Psoas muscle (tissue), 8 donors: ENCODE data around the gene KCNAB1. TPM values are rescaled to one million over a fixed set of nuclear protein-coding genes. Genes with fewer than 3 reads are reported as not detected.
"Not testable (repeated sequence)": the region's sequence is repeated elsewhere in the genome, so short reads cannot be mapped to it uniquely, and the experiment has no call there.

Experiments
- ATAC-seq, 4 donors: fragments of 200-7000 bp; cut with Tn5 transposase; one replicate each; pipeline ENCODE4 v1.9.1; 2020; ENCODE audit warnings: moderate library complexity in 3 of 4, mild to moderate bottlenecking in 2 of 4
- DNase-seq, 2 donors: peaks; one replicate each; pipeline ENCODE4 v3.0.0-alpha.2; 2020
- H3K27ac ChIP-seq: fragments of 200-600 bp; one replicate; pipeline ENCODE4 v1.8.0; 2022
- H3K27me3 ChIP-seq, 3 donors: fragments of 200-600 bp in 1 of 3; one replicate each; pipeline versions ENCODE4 v1.6.1 to v1.8.0; 2013 to 2022; ENCODE audit warnings: low read length in 2 of 3, mild to moderate bottlenecking in 2 of 3, moderate library complexity in 1 of 3; ENCODE audit not compliant: insufficient read depth in 3 of 3
- H3K36me3 ChIP-seq, 2 donors: fragments of 200-600 bp in 1 of 2; one replicate each; pipeline versions ENCODE4 v1.6.1 to v1.8.0; 2013 to 2022; ENCODE audit warnings: low read depth in 1 of 2, mild to moderate bottlenecking in 1 of 2, moderate library complexity in 1 of 2; ENCODE audit not compliant: insufficient read depth in 1 of 2
- H3K4me1 ChIP-seq: fragments of 200-600 bp; one replicate; pipeline ENCODE4 v1.8.0; 2022
- H3K4me3 ChIP-seq: fragments of 200-600 bp; one replicate; pipeline ENCODE4 v1.8.0; 2022; ENCODE audit warnings: mild to moderate bottlenecking
- H3K9me3 ChIP-seq: fragments of 200-600 bp; one replicate; pipeline ENCODE4 v1.8.0; 2022
- WGBS, 3 donors: extraction: QIAGEN DNeasy Blood & Tissue Kit; methylation state at CpG; one replicate each; pipeline versions ENCODE4 v1.1.6 to v1.1.7; 2013; 5-methylcytosine and 5-hydroxymethylcytosine counted together
- intact Hi-C, 2 donors: fragments of 100-400 bp; cut with DNase I; formaldehyde crosslinking; loops; one replicate each; pipeline versions ENCODE4 v1.11.0 to v1.14.2; 2022
- polyA plus RNA-seq, 3 donors: library from polyadenylated mRNA; stranded (reverse); fragments of 200-250 nt; gene quantifications; one replicate each; pipeline ENCODE4 v1.2.3, GENCODE V29; 2013
- total RNA-seq, 4 donors: library from RNA; stranded (reverse); fragmentation: NEBNext Ultra II Directional in 2 of 4; extraction: Animal tissue kit (Norgen Biotek cat#: 25700) in 2 of 4; gene quantifications; one replicate each; pipeline versions ENCODE4 v1.2.1 to v1.2.4, GENCODE V29; 2021 to 2023
- TF ChIP-seq, protein P1 (sequence below): fragments of 200-600 bp; IDR thresholded peaks from one replicate; pipeline ENCODE4 v1.8.0; 2022; ENCODE audit warnings: antibody characterized with exemption
- donor health status: healthy with polysubstance abuse.
- donor health status: DM: no; HTN: no; CAD: no; lungs with moderate emphysema.
- donor health status: Bipolar disorder and iron deficiency.
- donor health status: healthy.
- donor health status: DM: yes; HTN: yes; CAD: no.
- donor health status: DM: no; HTN: no; CAD: no.
- donor health status: DM: no; HTN: no; CAD: no.
- donor health status: DM: yes; HTN: yes; CAD: no.

The KCNAB1 gene
- total and polyA plus RNA-seq, 7 donors: 0.66 to 3.1 (median 0.91) TPM

DNA sequence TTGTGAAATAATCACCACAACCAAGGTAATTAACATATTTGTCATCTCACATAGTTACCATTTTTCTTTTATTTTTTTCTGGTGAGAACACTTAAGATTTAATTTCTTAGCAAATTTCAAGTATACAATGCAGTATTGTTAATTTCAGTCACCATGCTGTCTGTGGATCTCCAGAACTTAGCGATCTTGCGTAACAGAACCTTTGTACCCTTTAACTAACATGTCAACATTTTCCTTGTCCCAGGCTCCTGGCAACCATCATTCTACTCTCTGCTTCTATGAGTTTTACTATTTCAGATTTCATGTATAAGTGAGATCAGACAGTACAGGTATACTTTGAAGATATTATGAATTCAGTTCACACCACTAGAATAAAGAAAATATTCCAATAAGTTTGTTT, 154.4 kb downstream of the KCNAB1 start:
- no peaks in the 10 kb centered on the region for H3K27me3 ChIP-seq
- intact Hi-C loops: no loop called here
- H3K9me3 ChIP-seq: no peaks in the 10 kb centered on the region
- WGBS, 3 donors: 93 to 99% (median 94%) methylated on average over 2 of the region's 2 CpGs
- DNase-seq (no peak), ATAC-seq (no peak)
- no peak overlapping the region for H3K27ac ChIP-seq
- no peaks in the 10 kb centered on the region for H3K36me3 ChIP-seq
- H3K4me3 ChIP-seq: no peak overlapping the region
- H3K4me1 ChIP-seq: no peaks in the 10 kb centered on the region
- TF ChIP-seq, protein P1, sequence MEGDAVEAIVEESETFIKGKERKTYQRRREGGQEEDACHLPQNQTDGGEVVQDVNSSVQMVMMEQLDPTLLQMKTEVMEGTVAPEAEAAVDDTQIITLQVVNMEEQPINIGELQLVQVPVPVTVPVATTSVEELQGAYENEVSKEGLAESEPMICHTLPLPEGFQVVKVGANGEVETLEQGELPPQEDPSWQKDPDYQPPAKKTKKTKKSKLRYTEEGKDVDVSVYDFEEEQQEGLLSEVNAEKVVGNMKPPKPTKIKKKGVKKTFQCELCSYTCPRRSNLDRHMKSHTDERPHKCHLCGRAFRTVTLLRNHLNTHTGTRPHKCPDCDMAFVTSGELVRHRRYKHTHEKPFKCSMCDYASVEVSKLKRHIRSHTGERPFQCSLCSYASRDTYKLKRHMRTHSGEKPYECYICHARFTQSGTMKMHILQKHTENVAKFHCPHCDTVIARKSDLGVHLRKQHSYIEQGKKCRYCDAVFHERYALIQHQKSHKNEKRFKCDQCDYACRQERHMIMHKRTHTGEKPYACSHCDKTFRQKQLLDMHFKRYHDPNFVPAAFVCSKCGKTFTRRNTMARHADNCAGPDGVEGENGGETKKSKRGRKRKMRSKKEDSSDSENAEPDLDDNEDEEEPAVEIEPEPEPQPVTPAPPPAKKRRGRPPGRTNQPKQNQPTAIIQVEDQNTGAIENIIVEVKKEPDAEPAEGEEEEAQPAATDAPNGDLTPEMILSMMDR: no peak

DNA sequence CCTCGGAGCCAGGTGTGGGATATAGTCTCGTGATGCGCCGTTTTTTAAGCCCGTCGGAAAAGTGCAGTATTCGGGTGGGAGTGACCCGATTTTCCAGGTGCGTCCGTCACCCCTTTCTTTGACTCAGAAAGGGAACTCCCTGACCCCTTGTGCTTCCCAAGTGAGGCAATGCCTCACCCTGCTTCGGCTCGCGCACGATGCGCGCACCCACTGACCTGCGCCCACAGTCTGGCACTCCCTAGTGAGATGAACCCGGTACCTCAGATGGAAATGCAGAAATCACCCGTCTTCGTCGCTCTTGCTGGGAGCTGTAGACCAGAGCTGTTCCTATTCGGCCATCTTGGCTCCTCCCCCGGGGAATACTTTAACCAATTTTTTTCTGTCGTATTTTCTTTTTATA, 164.3 kb downstream of the KCNAB1 start:
- H3K36me3 ChIP-seq, intact Hi-C loops, H3K27me3 ChIP-seq, DNase-seq, H3K4me3 ChIP-seq, H3K9me3 ChIP-seq, H3K4me1 ChIP-seq, ATAC-seq, H3K27ac ChIP-seq: not testable (repeated sequence)
- 96 to 97% (median 96%) methylated on average over 24 of the region's 24 CpGs for WGBS, 3 donors

DNA sequence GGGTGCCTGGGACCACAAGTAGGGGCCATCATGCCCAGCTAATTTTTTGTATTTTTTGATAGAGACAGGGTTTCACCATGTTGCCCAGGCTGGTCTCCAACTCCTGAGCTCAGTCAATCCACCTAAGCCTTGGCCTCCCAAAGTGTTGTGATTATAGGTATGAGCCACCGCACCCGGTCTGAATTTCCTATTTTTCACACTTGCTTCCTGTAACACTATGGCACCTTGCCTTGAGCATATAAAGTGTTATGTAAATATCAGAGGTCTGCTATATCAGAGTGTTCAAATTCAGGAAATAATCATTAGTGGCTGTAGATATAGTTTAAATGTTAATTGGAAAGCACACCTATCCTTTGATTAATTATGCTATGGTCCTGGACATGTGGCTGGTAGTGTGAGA, 165.2 kb downstream of the KCNAB1 start:
- intact Hi-C loops: no loop called here
- H3K36me3 ChIP-seq: no peaks in the 10 kb centered on the region
- 77 to 85% (median 79%) methylated on average over 2 of the region's 2 CpGs for WGBS, 3 donors
- H3K27me3 ChIP-seq: peaks cover 0 to 17% (median 3%) of the 10 kb centered on the region in 3 donors
- no peaks in the 10 kb centered on the region for H3K9me3 ChIP-seq
- TF ChIP-seq, protein P1: no peak
- no peak for DNase-seq
- no peak for ATAC-seq
- H3K4me1 ChIP-seq: no peaks in the 10 kb centered on the region
- H3K4me3 ChIP-seq: no peak overlapping the region
- no peak overlapping the region for H3K27ac ChIP-seq

DNA sequence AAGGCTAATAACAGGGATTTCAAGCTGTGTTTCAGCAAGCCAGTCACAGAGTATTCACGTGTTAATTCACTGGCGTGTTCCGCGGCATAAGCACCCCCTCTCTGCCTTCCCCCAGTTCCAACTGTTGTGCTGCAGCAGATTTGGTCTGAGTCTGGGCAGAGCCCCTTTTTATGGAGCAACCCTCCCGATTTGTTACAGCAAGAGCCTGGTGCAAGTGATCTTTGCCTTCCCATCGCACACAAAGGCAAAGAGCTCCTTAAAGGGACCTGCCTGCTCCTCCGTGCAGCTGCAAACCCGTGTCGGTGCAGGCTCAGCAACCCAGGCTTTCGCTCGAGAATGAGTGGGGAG, 170.5 kb downstream of the KCNAB1 start:
- H3K9me3 ChIP-seq: no peaks in the 10 kb centered on the region
- peak overlapping the region; percentile 37 for H3K4me3 ChIP-seq
- H3K4me1 ChIP-seq: peaks cover 5% of the 10 kb centered on the region
- H3K27me3 ChIP-seq: peaks cover 3 to 41% (median 7%) of the 10 kb centered on the region in 3 donors
- TF ChIP-seq, protein P1: no peak
- whole genome bisulfite sequencing, 3 donors: 4 to 12% (median 7%) methylated on average over 11 of the region's 11 CpGs
- no peak for ATAC-seq
- no peaks in the 10 kb centered on the region for H3K36me3 ChIP-seq
- H3K27ac ChIP-seq: no peak overlapping the region
- no peak for DNase-seq
- intact Hi-C loops: no loop called here

DNA sequence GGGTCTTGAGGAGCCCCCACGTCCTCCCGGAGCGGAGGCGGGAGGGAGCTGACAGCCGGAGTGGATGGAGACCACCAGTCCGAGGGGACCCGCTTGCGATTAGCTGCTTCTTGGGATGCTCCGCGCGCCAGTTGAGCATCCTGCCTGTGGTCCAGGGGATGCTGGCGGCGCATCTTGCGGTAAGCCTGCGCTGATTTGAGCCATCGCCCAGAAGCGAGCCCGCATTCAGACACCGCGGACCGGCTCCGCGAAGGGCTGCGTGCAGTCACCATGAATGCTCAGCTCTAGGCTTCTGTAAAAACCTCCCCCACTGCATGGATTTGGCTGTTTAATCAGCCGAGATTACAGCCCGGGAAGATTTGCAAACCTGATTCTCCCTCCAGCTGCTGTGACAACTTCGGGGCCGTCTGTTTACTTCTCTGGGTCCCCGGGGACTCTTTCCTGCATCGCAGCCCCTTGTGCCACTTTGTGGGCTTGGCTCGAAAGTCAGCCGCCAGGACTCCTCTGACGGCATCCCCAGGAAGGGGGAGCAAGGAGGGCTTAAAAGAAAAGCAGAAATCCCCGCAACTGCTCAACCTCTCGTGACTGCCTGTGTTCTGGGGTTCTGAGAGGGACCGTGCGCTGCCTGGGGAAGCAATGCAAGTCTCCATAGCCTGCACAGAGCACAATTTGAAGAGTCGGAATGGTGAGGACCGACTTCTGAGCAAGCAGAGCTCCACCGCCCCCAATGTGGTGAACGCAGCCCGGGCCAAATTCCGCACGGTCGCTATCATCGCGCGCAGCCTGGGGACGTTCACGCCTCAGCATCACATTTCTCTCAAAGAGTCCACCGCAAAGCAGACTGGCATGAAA, 171.1 kb downstream of the KCNAB1 start:
- TF ChIP-seq, protein P1: no peak
- no peak overlapping the region for H3K27ac ChIP-seq
- H3K4me3 ChIP-seq: peak overlapping the region; percentile 37
- DNase-seq (peak in 1 of 2 donors; percentile 25), ATAC-seq (no peak)
- no peaks in the 10 kb centered on the region for H3K36me3 ChIP-seq
- 2 to 4% (median 4%) methylated on average over 51 of the region's 51 CpGs for whole genome bisulfite sequencing, 3 donors
- intact Hi-C loops: no loop called here
- no peaks in the 10 kb centered on the region for H3K9me3 ChIP-seq
- peaks cover 3 to 41% (median 7%) of the 10 kb centered on the region in 3 donors for H3K27me3 ChIP-seq
- H3K4me1 ChIP-seq: peaks cover 5% of the 10 kb centered on the region
